Astrocyte of the cerebellum (primary cell): ENCODE results near the gene PITPNC1.

Experiments
- DNase-seq: peaks from one replicate; pipeline ENCODE4 v3.0.0-alpha.2; 2011; ENCODE audit warnings: low read depth
- H3K4me3 ChIP-seq: 2 replicates; pipeline ENCODE4 v1.5.1; 2011; ENCODE audit warnings: mild to moderate bottlenecking, low read depth, low read length, moderate library complexity
- CTCF ChIP-seq: IDR thresholded peaks from 2 replicates; pipeline ENCODE4 v1.5.1; 2012; ENCODE audit warnings: low read length, low read depth, moderate library complexity, mild to moderate bottlenecking; ENCODE audit errors: missing control alignments
- in situ Hi-C: cut with HindIII; loops from 2 replicates; pipeline ENCODE4 v1.10.0; 2017; ENCODE audit warnings: low sequenced_read_pairs

The PITPNC1 gene

GRCh38 chr17:67433248-67433924 lies 56.3 kb downstream of the PITPNC1 start:
- H3K4me3 ChIP-seq, result no peak overlapping the region
- DNase-seq, result no peak
- in situ Hi-C loops, result no loop called here
- no peak for TF ChIP-seq CTCF

GRCh38 chr17:67434061-67434525 lies 57.0 kb downstream of the PITPNC1 start:
- in situ Hi-C loops, result no loop called here
- no peak for DNase-seq
- TF ChIP-seq CTCF, result no peak
- no peak overlapping the region for H3K4me3 ChIP-seq

- in situ Hi-C loops, result no loop called here
- no peak for TF ChIP-seq CTCF
- no peak for DNase-seq
- H3K4me3 ChIP-seq, result no peak overlapping the region
Measured at GRCh38 chr17:67435122-67435521, 58.0 kb downstream of the PITPNC1 start.

GRCh38 chr17:67435786-67436185 lies 58.7 kb downstream of the PITPNC1 start:
- no peak for TF ChIP-seq CTCF
- DNase-seq, result no peak
- H3K4me3 ChIP-seq, result no peak overlapping the region
- in situ Hi-C loops, result no loop called here

DNA sequence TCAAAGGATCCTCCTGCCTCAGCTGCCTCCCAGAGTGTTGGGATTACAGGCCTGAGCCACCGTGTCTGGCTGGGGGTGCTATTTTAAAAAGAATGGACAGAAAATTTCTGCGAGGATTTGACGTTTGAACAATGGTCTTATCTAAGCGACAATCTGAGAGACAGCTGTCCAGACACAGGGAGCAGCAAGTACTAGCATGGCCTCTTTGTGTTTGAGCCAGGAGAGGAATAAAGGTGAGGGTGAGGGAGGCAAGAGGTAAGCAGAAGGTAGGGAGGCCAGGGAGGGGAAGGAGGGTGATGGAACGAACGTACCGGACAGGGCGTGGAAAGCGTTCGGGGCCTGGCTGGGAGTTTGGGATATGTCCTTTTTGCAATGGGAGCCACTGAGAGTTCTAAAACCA lies 59.2 kb downstream of the PITPNC1 start:
- no peak overlapping the region for H3K4me3 ChIP-seq
- TF ChIP-seq CTCF, result no peak
- DNase-seq, result no peak
- in situ Hi-C loops, result no loop called here

DNA sequence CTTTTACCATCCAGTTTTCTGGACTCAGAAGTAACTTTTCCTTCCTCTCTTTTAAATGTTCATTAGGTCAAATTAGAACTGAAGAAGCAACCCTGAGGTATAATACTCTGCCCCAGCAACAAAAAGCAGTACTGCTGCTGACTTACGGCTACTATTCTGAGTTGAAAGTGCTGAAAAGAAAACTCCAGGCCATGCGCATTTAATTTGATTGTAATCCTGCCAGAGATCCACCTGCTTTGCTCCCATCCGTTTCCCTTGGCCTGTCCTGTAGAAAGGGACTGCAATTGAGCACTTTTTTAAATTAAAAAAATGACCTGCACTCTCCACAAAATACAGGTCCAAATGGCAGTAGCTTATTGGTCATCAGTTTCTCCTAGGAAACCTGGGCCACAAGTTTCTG lies 61.6 kb downstream of the PITPNC1 start:
- in situ Hi-C loops, result no loop called here
- DNase-seq, result no peak
- H3K4me3 ChIP-seq, result no peak overlapping the region
- no peak for TF ChIP-seq CTCF
